Epithelial cell of proximal tubule (primary cell): ENCODE data around the gene CADPS. TPM values are rescaled to one million over a fixed set of nuclear protein-coding genes. Genes with fewer than 3 reads are reported as not detected.

ENCODE experiments used
- DNase-seq: peaks from one replicate; pipeline ENCODE4 v3.0.0-alpha.2; 2011; ENCODE audit warnings: low read depth
- H3K4me3 ChIP-seq: 2 replicates; pipeline ENCODE4 v1.5.1; 2011; ENCODE audit warnings: low read depth, mild to moderate bottlenecking, low read length
- CTCF ChIP-seq: conservative IDR thresholded peaks from 2 replicates; pipeline ENCODE4 v1.5.1; 2012; ENCODE audit warnings: low read depth, mild to moderate bottlenecking, low read length
- total RNA-seq: library from RNA; depleted of rRNA; stranded (reverse); fragments of >200 nt; gene quantifications from 2 replicates; pipeline ENCODE4 v1.2.3, GENCODE V29; 2015

Gene CADPS
- total RNA-seq, 1 donor from 2014 or later: not detected

- DNase-seq: no peak
- no peak for TF ChIP-seq CTCF
- H3K4me3 ChIP-seq: no peak overlapping the region
Measured at GRCh38 chr3:62500556-62501288, 374.5 kb downstream of the CADPS start.

DNA sequence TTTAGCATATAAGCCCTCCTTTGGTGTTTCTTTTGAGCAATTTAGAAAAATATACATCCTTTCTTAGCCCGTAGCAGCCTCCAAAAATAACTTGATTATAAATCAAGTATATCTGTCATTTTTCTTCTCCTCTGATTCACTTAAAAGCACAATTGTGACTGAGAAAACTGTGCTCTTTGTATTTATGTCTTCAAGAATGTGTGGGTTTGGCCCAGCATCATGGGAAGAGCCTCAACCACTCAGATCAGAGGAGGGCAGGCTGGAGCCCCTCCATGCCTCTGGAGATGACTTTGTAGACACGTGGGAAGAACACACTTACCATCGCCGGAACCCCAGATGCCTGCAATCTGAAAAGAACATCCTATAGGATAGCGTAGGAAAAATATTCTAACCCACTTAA, 378.1 kb downstream of the CADPS start:
- no peak for DNase-seq

GRCh38 chr3:62496503-62496902, 378.7 kb downstream of the CADPS start:
- no peak overlapping the region for H3K4me3 ChIP-seq
- DNase-seq: no peak
- no peak for TF ChIP-seq CTCF

More for the DNA sequence above, 378.1 kb downstream of the CADPS start:
- no peak for TF ChIP-seq CTCF
- H3K4me3 ChIP-seq: no peak overlapping the region

DNA sequence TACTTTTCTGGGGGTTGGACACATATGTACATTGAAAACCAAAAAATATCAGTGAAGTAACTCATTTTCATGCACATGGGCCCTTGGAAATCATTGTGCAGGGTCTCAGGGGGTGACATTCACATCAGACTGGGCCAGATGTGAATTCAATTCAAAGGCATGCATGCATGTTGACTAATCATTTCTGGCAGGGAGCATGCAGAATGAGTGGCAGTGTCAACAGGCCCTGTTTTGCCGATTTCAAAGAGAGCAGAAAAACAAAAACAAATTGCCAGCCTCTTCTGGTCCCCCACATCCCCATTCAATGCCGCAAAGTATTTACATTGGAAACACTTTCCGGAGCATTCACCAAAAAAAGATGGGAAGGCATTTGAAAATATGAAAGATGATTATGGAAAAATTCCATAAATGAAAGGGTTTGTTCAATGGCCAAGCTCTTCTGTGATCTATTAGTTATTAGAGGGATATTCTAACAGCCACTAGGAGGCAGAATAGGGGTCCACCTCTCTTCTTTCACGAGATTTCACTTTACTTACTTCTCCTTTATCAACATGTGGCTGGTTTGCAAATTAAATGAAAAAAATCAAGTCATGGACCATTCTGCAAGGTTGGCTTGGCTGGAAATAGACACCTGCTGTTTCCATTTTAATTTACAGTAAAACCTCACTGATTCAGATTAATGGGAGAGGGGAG, 382.0 kb downstream of the CADPS start:
- TF ChIP-seq CTCF: peak; percentile 55
- no peak for DNase-seq
- H3K4me3 ChIP-seq: no peak overlapping the region

- no peak for TF ChIP-seq CTCF
- no peak for DNase-seq
- no peak overlapping the region for H3K4me3 ChIP-seq
Measured at GRCh38 chr3:62482961-62483360, 392.3 kb downstream of the CADPS start.

GRCh38 chr3:62481962-62482361, 393.3 kb downstream of the CADPS start:
- TF ChIP-seq CTCF: no peak
- H3K4me3 ChIP-seq: no peak overlapping the region
- DNase-seq: no peak

DNA sequence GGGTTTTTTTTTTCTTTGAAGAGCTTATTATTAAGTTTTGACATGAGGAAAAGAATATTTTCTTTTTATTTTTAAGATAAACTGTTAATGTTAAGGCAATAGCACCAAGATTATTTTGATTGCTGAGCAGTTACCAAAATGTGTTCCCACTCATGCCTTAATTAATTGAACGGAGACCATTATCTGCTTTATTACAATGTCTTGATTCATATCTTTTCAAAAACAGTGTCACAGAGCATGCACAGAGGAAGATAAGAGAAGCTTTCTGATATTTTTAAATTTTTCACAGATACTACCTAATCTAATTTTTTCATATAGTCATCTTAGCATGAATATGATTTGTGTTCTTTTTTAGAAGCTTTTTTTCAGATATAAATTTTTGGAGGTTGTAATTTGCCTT, 395.2 kb downstream of the CADPS start:
- no peak overlapping the region for H3K4me3 ChIP-seq
- DNase-seq: no peak
- TF ChIP-seq CTCF: no peak
